BJ (cell line): Measurements from ENCODE around the gene CAMSAP1. TPM values are rescaled to one million over a fixed set of nuclear protein-coding genes. Genes with fewer than 3 reads are reported as not detected.

Source experiments
- CTCF ChIA-PET: fragments of 350-600 bp; formaldehyde crosslinking; extraction: SDS; loops from one replicate; lab custom pipeline; 2021; ENCODE audit warnings: antibody characterized with exemption, inconsistent platforms; lab: Yijun Ruan, JAX
- POLR2A ChIA-PET: fragments of 300-600 bp; sonication (Branson Sonifier 250); formaldehyde crosslinking; extraction: SDS; loops from one replicate; lab custom pipeline; 2021; ENCODE audit warnings: antibody characterized with exemption; lab: Charles Lee
- DNase-seq: peaks from one replicate; pipeline ENCODE4 v3.0.0-alpha.2; 2011; ENCODE audit warnings: low read depth
- H3K27me3 ChIP-seq: 2 replicates; pipeline ENCODE4 v1.6.0; 2011; ENCODE audit warnings: low read length; ENCODE audit not compliant: control insufficient read depth, insufficient read depth
- H3K36me3 ChIP-seq: 2 replicates; pipeline ENCODE4 v1.5.1; 2011; ENCODE audit warnings: low read length; ENCODE audit not compliant: control insufficient read depth, insufficient read depth
- H3K4me3 ChIP-seq: 2 replicates; pipeline ENCODE4 v1.5.1; 2011; ENCODE audit warnings: low read depth, mild to moderate bottlenecking, control low read depth, low read length
- polyA plus RNA-seq: library from polyadenylated mRNA; depleted of rRNA; stranded (reverse); fragments of >200 nt; gene quantifications from 2 replicates; pipeline ENCODE4 v1.2.3, GENCODE V29; 2011
- TF ChIP-seq, protein P1 (sequence below): IDR thresholded peaks from 2 replicates; pipeline ENCODE4 v1.5.1; 2011; ENCODE audit warnings: low read depth, mild to moderate bottlenecking, control low read depth, inconsistent platforms, low read length, moderate library complexity; ENCODE audit not compliant: insufficient read depth

Gene CAMSAP1
- polyA plus RNA-seq, 1 experiment: 4.1 TPM

DNA sequence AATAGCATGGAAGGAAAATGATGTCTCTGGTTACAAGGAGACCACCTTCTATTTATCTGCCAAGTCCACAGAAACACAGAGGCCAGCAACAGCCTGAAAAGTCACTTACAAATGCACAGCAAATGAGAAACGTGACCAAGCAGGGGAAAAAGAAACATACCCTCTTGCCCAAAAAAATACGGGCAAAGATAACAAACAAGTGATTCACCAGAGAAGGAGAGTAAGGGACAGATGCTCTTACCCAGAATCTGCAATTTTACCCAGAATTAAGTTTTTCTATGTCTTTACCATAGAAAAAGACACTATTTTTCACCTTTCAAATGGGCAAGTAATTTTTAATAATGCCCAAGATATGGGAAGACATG, 28.1 kb downstream of the CAMSAP1 start:
- no peaks in the 10 kb centered on the region for H3K27me3 ChIP-seq
- ChIA-PET POLR2A (no interaction called here), CTCF (no interaction called here)
- no peak for DNase-seq
- H3K4me3 ChIP-seq: no peak overlapping the region
- H3K36me3 ChIP-seq: peaks cover 3% of the 10 kb centered on the region; the same call in 1 of the 2 replicates
- TF ChIP-seq, protein P1, sequence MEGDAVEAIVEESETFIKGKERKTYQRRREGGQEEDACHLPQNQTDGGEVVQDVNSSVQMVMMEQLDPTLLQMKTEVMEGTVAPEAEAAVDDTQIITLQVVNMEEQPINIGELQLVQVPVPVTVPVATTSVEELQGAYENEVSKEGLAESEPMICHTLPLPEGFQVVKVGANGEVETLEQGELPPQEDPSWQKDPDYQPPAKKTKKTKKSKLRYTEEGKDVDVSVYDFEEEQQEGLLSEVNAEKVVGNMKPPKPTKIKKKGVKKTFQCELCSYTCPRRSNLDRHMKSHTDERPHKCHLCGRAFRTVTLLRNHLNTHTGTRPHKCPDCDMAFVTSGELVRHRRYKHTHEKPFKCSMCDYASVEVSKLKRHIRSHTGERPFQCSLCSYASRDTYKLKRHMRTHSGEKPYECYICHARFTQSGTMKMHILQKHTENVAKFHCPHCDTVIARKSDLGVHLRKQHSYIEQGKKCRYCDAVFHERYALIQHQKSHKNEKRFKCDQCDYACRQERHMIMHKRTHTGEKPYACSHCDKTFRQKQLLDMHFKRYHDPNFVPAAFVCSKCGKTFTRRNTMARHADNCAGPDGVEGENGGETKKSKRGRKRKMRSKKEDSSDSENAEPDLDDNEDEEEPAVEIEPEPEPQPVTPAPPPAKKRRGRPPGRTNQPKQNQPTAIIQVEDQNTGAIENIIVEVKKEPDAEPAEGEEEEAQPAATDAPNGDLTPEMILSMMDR: no peak

DNA sequence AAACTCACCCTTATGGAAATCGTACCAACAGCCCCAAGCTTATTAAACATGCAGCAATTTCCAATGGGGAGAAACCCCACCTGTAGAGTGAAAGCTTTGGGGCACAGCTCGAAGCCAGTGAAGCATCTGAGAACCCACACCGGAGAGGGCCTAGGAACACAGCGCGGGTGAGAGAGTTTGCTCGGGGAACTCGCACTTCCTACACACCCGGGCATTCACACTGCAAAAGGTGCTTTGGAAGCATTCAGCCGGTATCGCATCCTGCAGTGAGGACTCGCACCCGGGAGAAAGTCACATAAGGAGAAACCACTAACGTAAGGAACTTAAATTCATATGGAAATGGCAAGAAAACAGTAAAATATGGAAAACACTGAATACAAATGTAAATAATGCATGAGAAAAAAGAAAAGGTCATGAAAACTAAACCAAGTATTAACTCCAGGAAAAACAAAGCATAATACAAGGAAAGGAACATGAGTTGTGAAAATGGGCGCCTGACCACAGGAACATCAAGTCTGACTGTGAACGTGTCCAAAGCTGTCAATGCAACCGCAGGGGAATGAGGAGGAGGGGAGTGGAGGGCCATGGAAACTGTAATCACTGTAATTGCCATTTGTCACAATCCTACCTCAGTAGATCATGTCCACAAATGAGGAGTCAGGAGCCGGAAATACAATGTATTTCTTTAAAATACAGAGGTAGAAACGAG, 28.7 kb downstream of the CAMSAP1 start:
- Histone ChIP-seq H3K27me3 (no peaks in the 10 kb centered on the region), H3K4me3 (no peak overlapping the region), H3K36me3 (peaks cover 3% of the 10 kb centered on the region; the same call in 1 of the 2 replicates)
- no peak for DNase-seq
- TF ChIP-seq, protein P1: no peak
- CTCF ChIA-PET: no interaction called here
- POLR2A ChIA-PET: no interaction called here

DNA sequence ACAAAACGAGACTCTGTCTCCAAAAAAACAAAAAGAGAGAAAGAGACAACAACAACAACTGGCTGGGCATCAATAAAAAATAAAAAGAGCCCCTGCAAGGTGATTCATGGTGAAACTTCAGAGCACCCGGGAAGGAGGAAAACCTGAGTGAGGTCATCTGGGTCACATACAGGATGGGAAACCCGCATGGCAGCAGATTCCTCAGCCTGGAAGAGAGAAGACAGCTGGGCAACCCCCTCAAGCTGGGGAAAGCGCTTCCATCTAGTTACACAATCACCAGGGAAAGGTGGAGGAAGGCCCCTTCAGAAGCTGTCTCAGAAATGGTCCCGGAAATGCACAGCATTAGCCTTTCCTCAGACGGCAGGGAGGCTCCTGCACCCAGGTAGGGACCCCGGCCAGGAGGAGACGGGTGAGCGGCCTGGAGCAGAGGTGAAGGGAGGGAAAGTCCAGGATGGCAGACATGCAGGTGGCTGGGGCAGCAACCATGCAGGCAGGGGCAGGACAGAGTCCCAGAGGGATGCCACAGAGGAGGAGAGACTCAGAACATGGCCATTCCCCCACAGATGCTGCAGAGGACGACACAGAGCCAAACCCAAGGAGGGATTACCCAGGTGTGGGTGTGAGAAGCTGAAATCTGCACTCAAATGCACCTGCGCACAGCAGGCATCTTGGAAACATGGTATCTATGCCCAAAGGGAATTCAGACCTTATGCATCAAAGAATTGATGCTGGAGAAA, 29.4 kb downstream of the CAMSAP1 start:
- ChIA-PET CTCF (no interaction called here), POLR2A (no interaction called here)
- H3K36me3 ChIP-seq: peaks cover 3% of the 10 kb centered on the region; the same call in 1 of the 2 replicates
- no peak for DNase-seq
- TF ChIP-seq, protein P1: no peak
- no peak overlapping the region for H3K4me3 ChIP-seq
- H3K27me3 ChIP-seq: no peaks in the 10 kb centered on the region

DNA sequence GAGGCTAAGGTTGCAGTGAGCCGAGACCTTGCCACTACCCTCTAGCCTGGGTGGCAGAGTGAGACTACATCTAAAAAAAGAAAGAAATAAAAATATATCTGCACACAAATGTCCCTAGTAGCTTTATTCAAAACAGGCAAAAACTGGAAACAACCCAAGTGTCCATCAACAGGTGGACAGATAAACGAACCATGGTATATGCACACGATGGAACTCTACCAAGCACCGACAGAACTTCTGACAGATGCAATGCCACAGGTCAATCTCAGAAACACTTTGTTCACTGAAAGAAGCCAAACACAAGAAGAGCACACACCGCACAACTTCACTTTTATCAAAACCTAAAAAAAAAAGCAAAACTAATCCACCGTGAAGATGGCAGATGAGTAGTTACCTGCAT, 30.4 kb downstream of the CAMSAP1 start:
- ChIA-PET POLR2A (no interaction called here), CTCF (interaction anchor here (1.3 kb wide), 1 partner anchor 13 kb away, joined by 3 read pairs; no protein-coding TSS in a partner anchor)
- DNase-seq: no peak
- no peaks in the 10 kb centered on the region for H3K27me3 ChIP-seq
- TF ChIP-seq, protein P1: no peak
- H3K36me3 ChIP-seq: peaks cover 3% of the 10 kb centered on the region; the same call in 1 of the 2 replicates
- H3K4me3 ChIP-seq: no peak overlapping the region

DNA sequence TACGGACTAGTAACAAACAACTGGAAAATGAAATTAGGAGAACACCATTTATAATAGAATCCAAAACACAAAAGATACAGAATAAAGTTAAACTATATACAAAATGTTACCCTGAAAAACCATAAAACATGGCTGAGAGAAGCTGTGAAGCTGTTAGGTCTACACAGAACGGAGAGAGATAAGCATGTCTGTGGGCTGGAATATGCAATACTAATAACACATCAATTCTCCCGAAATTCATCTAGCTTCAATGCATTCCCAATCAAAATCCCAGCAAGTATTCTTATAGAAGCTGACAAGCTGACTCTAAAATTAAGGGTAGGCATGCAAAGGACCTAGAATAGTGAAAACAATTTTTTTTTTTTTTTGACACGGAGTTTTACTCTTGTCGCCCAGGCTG, 32.5 kb downstream of the CAMSAP1 start:
- H3K4me3 ChIP-seq: no peak overlapping the region
- POLR2A ChIA-PET: no interaction called here
- TF ChIP-seq, protein P1: no peak
- DNase-seq: no peak
- no peaks in the 10 kb centered on the region for H3K36me3 ChIP-seq
- CTCF ChIA-PET: interaction anchor here (2.0 kb wide), 1 partner anchor 10 kb away, joined by 8 read pairs; no protein-coding TSS in a partner anchor
- H3K27me3 ChIP-seq: no peaks in the 10 kb centered on the region
